NOMO-1 treated with DMSO at 0.1 percent for 48 hours (cell line): Measurements from ENCODE around the gene PPP2R2C.

Experiments used
- DNase-seq: peaks from one replicate; lab custom pipeline; 2025; ENCODE audit not compliant: unreplicated experiment; lab: John Stamatoyannopoulos, UW

PPP2R2C gene

DNA sequence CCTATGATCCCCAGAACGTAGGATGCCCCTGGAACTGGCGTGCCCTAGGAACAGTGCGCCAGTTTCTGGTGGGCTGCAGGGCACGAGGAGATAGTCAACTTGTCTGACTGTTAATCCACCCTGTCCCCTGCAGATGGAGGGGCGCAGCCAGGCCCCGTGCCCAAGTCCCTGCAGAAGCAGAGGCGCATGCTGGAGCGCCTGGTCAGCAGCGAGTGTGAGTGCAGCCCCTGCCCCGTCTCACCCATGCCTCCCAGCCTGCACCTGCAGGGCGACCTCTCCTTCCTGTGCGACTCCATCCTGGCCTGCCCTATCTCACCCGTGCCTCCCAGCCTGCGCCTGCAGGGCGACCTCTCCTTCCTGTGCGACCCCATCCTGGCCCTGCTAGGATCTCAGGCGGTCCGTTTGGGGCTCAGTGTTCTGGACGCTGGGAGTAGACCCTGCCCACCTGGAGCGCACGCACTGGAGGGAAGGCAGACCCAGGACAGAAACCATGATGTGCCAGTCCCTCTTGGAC is 180.6 kb downstream of the PPP2R2C start:
- no peak for DNase-seq

DNA sequence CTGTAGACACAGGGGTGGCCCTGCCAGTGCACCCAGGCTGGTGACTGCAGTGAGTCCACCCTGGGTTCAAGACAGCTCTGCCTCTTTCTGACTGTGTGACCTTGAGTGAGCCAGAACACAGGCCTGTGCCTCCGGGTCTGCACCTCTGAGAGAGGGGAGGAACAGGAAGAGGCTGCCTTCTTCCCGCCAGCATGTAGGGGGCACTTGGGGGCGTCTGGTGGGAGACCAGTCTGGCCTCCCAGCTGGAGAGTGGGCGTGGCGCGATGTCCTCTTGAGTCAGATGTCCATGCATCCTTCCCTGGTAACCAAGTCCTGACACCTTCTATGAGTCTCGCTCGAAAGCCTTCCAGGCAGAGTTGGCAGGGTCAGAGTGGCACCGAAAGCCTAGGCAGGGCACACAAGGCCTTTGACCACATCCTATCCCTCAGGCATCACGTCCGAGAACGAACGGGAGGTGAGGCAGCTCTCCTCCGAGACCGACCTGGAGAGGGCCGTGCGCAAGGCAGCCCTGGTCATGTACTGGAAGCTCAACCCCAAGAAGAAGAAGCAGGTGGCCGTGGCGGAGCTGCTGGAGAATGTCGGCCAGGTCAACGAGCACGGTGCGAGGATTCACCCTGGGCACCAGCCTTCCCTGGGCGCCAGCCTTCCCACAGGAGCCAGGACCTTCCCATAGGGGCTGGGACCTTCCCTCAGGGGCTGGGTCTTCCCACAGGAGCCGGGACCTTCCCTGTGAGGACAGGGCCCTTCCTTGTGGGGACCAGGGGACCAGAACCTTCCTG is 181.5 kb downstream of the PPP2R2C start:
- no peak for DNase-seq

DNA sequence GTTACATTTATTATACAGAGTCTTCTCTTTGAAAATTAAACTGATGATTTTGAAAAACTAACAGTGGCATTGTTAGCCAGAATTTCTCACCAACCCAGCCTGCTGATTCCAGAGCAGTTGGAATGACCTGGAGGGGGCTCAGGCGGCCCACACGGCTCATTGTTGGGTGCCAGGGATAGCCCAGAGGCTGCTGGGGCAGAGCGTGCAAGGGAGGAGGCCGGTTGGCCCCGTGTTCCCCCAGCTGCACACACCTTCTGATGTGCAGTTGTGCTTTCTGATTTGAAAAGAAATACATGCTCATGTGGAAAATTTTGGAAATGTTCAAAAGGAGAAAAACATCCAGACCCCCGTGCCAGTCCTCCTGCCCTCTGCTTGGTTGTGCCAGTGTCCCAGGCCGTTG is 182.2 kb downstream of the PPP2R2C start:
- DNase-seq, result no peak

DNA sequence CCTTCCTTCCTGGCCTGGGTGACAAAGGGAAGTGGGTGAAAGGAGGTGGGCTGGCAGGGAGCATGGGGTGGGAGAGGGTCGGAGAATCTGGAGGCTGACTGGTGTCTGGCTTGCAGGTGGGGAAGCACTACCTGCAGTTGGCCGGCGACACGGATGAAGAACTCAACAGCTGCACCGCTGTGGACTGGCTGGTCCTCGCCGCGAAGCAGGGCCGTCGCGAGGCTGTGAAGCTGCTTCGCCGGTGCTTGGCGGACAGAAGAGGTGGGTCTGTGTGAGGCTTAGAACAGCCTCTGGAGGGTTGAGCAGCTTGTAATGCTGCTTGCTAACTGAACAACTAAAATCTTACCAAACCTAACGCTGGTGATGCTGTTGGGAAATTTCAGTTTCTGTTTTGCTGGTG is 183.5 kb downstream of the PPP2R2C start:
- DNase-seq, result no peak

DNA sequence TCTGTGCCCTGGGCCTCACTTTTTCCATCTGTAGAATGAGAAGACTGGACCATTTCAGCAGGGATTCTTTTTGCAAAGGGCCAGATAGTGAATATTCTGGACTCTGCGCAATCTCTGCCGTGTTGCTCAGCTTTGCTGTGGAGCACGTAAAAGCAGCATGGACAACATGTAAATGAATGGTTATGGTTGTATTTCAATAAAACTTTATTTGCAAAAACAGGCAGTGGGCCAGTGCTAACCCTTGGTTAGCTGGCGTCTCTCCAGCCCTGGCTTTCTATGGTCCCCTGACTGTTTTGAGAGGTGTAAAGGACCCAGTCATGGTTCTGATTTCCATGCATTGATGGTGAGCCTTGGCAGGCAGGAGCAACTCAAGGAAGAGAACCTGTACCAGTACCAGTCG is 184.1 kb downstream of the PPP2R2C start:
- DNase-seq, result no peak

DNA sequence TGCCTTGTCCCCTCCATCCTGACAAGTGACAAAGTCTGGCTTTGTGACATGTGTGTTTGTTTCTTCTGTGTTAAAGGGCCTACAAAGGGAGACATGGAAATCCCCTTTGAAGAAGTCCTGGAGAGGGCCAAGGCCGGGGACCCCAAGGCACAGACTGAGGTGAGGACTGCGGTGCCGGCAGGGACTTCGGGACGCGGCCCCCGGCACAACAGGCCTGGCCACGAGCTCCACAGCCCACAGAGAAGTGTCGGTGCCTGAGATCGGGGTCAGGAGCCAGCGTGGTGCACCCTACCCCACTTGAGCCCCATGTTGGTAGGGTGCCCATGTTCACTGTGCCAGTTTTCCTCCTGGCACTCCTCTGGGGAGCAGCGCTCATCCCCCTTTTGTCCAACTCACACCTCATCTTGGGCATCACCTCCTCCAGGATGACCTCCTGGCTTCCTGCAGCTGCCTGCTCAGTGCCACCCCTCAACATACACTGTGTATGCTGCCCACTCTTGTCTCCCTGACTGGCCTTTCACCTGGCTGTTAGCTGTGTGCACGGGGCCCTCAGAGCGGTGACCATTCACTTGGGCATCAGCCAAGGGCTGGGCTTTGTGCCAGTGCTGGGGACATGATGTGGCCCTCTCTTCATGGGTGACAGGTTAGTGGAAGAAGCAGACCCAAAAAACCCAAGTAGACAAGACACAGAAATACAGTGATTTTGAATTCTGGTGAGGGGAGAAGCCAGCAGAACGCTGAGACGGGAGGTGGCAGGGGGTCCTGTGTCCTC is 185.2 kb downstream of the PPP2R2C start:
- no peak for DNase-seq

DNA sequence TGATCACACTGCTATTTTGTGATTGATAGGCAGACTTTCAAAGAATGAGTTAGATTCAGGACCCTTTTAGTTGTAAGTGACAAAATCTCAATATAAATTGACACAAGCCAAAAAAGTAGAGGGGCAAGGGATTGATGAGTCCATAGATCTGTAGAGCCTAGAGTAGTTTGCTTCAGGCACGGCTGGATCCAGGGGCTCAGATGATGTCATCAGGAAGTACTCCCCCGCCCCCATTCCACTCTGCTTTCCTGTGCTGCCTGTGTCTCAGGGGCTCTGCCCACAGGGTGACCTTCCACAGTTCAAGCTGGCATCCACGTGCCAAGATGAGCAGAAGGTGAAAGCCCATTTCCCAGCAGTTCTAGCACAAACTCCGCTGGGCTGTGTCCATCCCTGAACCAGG is 189.1 kb downstream of the PPP2R2C start:
- DNase-seq, result no peak

DNA sequence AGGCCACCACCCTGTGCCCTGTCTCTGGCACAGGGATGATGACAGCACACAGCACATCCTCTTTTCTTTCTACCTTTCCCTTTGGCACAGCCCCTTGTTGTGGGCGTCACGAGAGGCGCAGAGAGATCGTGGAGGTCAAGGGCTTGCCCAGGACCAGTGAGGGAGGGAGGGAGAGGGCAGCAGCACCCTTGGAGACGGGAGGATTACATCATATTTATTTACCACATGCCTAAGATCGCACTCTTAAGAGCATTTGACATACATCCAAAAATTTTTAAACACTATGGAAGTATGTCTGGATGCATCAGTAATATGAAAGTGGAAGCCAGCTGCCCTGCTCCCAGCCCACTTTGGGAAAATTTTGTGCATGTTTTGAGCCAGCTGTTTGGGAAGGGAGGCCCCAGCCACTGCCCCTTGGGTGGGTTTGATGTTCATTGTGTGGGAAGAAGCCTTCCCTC is 190.1 kb downstream of the PPP2R2C start:
- no peak for DNase-seq

DNA sequence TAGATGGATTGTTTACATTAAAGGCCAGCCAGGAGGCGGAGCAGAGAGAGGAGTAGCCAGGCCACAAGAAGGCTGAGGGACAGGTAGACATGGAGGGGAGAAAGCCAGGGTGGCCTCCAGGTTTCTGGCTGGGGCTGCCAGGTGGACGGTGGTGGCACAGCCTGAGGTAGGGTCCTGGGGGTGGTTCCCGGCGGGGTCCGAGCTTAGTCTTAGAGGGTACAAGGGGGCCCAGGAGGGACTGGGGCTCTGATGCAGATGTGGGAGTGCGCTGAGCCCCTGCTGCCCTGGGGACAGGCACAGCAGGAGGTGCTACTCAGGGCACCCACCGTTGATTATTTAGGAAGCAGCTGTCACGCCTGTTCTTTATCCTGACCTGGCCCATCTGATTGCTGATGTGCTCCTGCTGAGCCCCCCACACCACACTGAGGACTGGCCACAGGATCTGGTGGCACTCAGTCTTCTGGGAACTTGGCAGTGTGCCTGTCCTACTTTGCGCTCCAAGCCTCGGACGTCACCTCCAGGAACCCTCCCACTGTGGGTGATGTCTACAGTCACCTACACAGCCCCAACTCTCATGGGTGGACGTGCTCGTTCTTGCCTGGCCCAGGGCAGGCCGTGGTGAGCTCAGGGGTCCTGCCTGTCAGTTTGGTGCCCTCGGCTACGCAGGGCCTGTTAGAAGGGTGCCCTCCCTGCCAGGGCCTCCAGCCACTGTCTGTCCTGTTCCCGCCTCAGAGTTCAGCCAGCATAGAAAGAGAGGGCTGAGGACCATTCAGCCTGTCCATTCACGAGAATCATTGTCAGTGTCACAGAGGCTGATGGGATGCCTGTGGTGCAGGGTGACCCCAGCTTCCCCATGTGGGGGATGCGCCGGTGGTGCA is 190.7 kb downstream of the PPP2R2C start:
- DNase-seq, result no peak

DNA sequence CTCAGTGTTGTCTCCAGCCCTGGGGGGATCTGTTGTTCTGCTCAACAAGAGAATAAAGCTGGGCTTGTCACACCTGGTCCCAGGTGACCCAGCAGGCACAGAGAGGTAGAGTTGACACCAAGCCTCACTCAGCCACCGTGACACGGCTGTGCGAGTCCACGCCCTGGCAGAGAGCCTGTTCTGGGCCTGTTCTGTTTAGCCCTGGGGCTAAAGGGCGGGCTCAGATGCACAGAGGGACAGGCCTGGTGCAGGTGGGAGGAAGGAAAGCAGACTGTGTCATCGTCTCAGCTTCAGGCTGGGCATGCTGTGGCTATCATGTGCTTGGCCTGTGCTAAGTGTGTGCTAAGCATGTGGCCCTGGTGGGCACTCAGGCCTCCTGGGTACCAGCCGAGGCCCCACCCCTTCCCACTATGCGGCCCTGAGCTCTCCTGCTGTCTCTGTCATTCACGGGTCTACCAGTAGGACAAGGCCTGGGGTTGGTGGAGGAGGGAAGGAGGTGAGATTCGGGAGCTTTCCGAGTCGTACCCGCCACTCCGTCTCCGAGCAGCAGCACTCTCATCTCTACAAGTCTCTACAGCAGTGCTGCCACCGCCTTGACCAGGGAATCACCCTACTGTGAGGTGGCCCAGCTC is 191.9 kb downstream of the PPP2R2C start:
- no peak for DNase-seq

DNA sequence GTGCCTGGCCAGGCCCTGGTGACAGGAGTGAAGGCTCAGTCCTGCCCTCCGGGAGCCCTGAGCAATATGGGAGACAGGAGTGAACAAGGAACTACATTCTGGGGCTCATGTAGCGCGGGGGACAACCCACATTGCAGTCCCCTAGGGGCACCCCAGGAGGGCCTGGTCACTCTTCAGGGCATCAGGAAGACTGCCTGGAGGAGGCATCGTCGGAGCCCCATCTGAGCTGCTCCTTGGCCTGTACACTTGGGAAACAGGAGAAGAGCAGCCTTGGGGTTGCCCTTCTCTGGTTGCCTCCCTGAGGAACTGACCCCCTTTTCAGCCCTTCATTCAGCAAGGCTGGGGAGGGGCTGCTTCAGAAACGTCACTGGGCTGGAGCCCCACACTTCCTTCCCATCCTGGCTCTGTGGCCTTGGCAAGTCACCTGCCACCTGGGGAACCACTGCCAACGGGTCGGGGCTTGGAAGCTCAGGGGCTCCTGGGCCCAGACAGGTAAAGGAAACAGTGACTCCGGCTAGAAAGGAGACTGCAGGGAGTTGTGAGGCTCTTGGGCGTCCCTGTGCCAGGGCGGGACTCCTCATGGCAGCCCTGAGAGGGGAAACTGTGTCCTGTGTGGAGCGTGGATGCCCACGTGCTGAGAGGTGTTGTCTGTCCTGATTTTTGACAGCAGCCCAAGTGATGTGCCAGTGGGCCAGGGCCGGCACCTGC is 192.7 kb downstream of the PPP2R2C start:
- no peak for DNase-seq

DNA sequence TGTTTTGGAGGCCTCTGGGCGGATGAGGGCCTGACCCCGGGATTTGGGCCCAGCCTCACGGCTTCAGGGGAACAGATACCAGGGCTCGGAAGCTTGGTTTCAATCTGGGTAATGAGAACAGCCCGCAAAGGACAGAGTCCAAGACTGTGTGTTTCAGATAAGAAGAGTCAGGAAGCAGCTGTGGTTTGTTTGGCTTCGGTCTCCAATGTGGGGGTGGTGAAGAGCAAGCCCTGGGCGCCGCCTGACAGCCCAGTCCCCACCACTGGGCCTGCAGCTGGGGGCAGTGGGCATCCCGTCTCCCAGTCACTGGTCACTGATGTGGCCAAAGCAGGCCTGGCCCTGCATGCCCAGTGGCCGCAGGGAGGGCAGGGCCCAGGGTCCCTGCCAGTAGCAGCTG is 193.6 kb downstream of the PPP2R2C start:
- DNase-seq, result no peak

DNA sequence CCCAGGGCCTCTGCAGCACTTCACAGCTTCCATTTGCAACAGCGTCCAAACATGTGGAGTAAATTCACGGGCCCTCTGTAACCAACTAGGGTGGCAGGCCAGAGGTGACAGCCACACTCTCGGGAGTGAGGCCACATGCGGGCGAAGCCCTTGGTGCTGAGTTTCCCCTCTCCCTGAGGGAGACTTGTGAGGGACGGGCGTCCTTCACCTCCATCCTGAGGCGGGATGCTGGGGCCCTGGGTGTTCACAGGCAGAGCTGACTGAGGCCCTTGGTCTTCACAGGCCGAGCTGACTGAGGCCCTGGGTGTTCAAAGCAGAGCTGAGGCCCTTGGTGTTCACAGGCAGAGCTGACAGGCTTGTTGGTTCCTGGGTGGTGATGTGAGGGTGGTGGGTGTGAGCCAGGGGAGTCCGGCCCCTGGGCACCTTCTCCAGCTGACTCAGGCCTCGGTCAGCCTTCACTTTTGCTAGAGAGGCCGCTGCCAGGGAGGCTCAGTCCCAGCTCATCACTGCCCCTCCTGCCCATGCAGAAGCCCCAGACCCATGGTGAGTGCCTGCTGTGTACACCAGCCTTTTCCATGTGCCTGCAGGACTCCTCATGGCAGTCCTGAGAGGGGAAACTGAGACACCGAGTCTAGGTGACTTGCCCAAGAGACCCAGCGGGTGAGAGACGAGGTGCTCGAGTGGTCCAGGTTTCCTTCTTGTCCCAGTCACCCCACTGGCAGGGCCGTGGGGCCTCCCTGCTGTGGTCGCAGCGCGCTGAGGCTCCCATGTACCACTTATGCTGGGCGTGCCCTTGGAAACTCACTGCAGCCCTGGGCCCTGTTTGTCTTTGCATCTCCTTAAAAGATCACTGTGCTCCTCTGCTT is 194.2 kb downstream of the PPP2R2C start:
- no peak for DNase-seq

DNA sequence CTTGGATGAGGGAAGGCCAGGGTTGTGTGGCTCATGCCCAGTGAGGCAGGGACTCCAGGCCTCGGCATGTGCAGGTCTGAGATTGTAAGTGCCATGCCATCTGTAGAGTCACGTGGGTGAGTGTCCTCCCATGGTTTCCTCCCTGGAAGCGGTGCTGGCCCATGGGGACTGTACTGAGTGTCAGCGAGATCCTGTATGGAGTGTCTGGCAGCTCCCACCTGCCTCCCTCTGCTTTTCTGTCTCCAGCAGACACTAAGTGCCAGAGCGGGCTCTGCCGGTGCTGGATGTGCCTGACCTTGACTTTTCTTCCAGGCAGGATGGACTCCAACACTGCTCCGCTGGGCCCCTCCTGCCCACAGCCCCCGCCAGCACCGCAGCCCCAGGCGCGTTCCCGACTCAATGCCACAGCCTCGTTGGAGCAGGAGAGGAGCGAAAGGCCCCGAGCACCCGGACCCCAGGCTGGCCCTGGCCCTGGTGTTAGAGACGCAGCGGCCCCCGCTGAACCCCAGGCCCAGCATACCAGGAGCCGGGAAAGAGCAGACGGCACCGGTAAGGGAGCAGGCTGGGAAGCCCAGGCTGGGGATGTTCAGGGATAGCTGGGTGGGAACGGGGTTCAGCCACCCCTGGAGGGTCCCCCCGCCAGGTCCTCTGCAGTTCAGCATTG is 195.1 kb downstream of the PPP2R2C start:
- no peak for DNase-seq

DNA sequence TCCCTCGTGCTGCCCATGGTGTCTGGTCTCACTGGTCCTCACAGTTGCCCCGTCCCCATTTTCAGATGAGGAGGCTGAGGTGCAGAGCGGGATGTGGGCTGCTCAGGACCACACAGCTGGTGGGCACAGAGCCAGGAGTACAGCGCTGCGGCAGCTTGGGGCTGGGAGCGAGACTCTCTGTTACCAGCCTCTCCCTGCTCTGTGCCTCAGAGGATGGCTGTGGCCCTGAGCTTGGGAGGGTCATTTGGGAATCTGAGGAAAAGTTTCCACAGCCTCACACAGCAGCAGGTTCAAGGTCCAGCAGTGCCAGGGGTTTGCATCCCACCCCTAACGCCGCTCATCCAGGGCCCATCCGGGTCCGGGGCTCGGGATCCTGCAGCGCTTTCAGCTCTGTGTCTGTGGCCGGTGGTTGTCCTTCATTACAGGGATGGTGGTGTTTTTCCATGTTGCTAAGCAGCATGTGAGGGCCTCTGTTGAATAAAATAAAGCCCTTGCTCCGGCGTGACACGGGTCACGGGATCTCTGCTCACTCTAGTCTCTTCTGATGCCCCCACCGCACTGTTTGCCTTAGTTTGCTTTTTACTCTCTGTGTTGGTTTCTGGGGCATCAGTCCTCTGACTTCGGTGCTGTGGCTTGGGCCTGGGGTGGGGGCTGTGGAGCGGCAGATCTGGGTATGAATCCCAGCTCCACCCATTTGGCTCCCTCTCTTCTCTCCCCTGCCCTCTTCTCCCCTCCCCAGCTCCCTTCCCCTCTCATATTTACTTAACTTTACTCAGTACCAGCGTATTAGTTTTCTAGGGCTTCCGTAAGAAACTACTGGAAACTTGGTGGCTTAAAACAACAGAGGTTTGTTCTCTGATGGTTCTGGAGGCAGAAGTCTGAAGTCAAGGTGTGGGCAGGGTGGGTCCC is 196.3 kb downstream of the PPP2R2C start:
- DNase-seq, result no peak

DNA sequence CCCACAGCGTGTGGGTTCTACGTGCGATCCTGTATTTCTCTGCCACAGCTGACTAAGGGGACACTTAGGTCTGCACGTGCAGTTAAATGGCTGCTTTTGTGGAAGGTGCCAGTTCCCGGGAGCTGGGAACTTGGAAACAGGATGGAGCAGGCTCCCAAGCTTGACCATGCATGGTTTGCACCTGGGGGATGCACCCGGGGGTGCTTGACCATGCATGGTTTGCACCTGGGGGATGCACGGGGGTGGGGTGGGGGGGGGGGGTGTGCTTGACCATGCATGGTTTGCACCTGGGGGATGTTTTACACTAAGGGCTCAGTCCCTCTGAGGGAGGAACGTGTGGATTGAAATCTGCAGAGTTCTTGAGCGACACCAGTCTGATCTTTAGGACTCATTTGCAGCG is 197.1 kb downstream of the PPP2R2C start:
- no peak for DNase-seq

DNA sequence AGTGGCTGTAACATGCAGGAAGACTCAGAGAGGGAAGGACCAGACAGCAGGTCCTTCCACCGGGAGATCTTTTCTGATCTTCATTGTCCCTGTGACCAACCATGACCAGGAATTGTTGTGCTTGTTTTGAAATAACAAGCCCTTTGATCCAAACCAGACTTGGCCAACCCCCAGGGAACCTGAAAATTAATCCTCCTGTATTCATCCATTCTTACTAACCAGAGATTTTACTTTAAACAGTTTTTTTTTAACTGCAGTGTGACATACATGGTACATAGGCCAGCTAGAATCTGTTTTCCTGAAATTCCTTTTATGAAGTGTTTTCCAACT is 198.8 kb downstream of the PPP2R2C start:
- DNase-seq, result no peak
